Right cardiac atrium (tissue), 5 donors: ENCODE data around the gene SLC13A4. TPM values are rescaled to one million over a fixed set of nuclear protein-coding genes. Genes with fewer than 3 reads are reported as not detected.

Experiments
- ATAC-seq, 2 donors: fragments of 200-7000 bp; cut with Tn5 transposase; one replicate each; pipeline versions ENCODE4 v1.8.0 to v1.9.1; 2020; ENCODE audit warnings: moderate library complexity in 2 of 2, mild to moderate bottlenecking in 1 of 2
- DNase-seq, 3 donors: peaks; one replicate each; pipeline ENCODE4 v3.0.0-alpha.2; 2020
- H3K27ac ChIP-seq: one replicate; pipeline ENCODE4 v1.5.1; 2013; ENCODE audit warnings: mild to moderate bottlenecking, low read length, control low read depth, moderate library complexity
- H3K27me3 ChIP-seq: one replicate; pipeline ENCODE4 v1.6.1; 2013; ENCODE audit not compliant: control insufficient read depth, insufficient read depth
- H3K4me1 ChIP-seq: one replicate; pipeline ENCODE4 v1.6.1; 2013; ENCODE audit warnings: low read length; ENCODE audit not compliant: control insufficient read depth, insufficient read depth
- H3K4me3 ChIP-seq: one replicate; pipeline ENCODE4 v1.5.1; 2013; ENCODE audit warnings: low read length, control low read depth
- H3K9me3 ChIP-seq: one replicate; pipeline ENCODE4 v1.6.1; 2013; ENCODE audit warnings: low read length; ENCODE audit not compliant: control insufficient read depth
- WGBS: extraction: QIAGEN DNeasy Blood & Tissue Kit; methylation state at CpG from one replicate; pipeline ENCODE4 v1.1.7; 2013; 5-methylcytosine and 5-hydroxymethylcytosine counted together
- intact Hi-C, 4 donors: fragments of 100-400 bp; cut with DNase I; formaldehyde crosslinking; loops; one replicate each; pipeline versions ENCODE4 v1.11.0 to v1.14.0; 2022 to 2023
- polyA plus RNA-seq: library from polyadenylated mRNA; stranded (reverse); fragments of 200-250 nt; gene quantifications from one replicate; pipeline ENCODE4 v1.2.3, GENCODE V29; 2013
- total RNA-seq, 4 donors: library from RNA; stranded (reverse); fragmentation: NEBNext Ultra II Directional; extraction: Animal tissue kit (Norgen Biotek cat#: 25700); gene quantifications; one replicate each; pipeline ENCODE4 v1.2.1, GENCODE V29; 2021
- donor health status: healthy with polysubstance abuse.
- donor health status: DM: no; HTN: yes; CAD: no.
- donor health status: DM: no; HTN: no; CAD: no.
- donor health status: DM: no; HTN: yes; CAD: no; lungs with severe emphysema.
- donor health status: DM: yes; HTN: yes; CAD: no.

Gene SLC13A4
- total and polyA plus RNA-seq, 5 donors: 0.16 to 0.41 (median 0.23) TPM; not detected in 2

DNA sequence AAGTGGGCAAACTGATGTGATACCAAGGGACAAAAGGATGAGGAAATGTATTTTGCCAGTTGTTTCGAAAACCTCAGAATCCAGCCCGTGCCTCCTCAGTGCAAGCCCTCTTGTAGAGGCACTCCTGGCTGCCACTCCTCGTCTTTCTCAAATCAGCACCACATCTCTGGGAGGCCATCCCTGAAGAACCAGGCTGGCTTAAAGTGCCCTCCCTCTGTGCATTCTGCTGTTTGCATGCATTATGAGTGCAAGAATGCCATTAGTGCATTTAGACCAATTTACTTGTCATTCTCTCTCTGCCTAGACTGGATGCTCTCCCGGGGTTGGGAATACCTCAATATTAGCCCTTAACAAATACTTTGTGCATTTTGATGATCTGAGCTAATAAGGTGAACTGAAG, 40.5 kb upstream of the SLC13A4 start:
- 51% methylated on average over 4 of the region's 4 CpGs for WGBS
- peaks cover 8% of the 10 kb centered on the region for H3K4me1 ChIP-seq
- no peak overlapping the region for H3K4me3 ChIP-seq
- ATAC-seq (no peak), DNase-seq (no peak)
- peak overlapping the region; percentile 30 for H3K27ac ChIP-seq
- no peaks in the 10 kb centered on the region for H3K9me3 ChIP-seq
- intact Hi-C loops: no loop called here
- no peaks in the 10 kb centered on the region for H3K27me3 ChIP-seq

DNA sequence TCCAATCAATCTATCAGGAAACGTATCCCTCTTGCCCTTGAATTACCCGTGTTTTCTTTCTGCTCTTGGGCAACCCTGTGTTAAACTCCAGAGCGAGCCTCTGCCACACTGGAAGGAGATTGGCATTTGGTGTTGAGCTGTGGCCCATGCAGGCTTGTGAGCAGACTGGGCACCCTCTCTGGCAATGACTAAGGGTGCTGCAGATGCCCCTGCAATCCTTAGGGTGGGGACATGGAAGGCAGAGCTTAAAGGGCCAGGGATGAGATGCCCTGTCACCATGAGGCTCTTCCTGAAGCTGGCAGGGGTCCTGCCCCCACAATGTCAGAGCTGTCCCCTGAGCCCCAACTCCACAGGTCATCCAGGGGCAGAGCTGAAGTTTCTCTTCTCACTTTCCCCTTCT, 40.1 kb upstream of the SLC13A4 start:
- ATAC-seq: peak in 1 of 2 donors; percentile 15
- intact Hi-C loops: no loop called here
- H3K4me3 ChIP-seq: no peak overlapping the region
- DNase-seq: no peak
- 66% methylated on average over 3 of the region's 3 CpGs for WGBS
- H3K9me3 ChIP-seq: no peaks in the 10 kb centered on the region
- H3K4me1 ChIP-seq: peaks cover 8% of the 10 kb centered on the region
- no peak overlapping the region for H3K27ac ChIP-seq
- no peaks in the 10 kb centered on the region for H3K27me3 ChIP-seq

DNA sequence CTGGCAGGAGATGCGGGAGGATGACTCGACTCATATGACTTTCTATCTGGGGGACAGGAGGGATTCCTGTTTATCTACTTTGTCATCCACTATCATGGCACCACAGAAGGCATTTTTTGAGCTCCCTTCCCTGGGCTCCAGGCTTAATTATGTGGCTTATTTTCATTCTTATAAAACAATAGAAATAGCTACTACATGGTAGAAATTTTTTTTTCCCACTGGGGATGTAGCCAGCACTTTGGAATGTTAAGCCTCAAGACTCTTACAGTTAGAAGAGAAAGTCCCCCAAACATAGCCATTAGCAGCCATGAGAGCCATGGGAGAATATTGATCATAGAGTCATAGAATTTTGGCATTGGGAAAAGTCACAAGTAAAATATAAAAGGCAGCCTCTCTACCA, 35.3 kb upstream of the SLC13A4 start:
- Histone ChIP-seq H3K9me3 (no peaks in the 10 kb centered on the region), H3K27ac (no peak overlapping the region), H3K4me1 (peaks cover 8% of the 10 kb centered on the region), H3K27me3 (no peaks in the 10 kb centered on the region), H3K4me3 (no peak overlapping the region)
- ATAC-seq (no peak), DNase-seq (no peak)
- WGBS: 83% methylated on average over 2 of the region's 2 CpGs
- intact Hi-C loops: no loop called here

DNA sequence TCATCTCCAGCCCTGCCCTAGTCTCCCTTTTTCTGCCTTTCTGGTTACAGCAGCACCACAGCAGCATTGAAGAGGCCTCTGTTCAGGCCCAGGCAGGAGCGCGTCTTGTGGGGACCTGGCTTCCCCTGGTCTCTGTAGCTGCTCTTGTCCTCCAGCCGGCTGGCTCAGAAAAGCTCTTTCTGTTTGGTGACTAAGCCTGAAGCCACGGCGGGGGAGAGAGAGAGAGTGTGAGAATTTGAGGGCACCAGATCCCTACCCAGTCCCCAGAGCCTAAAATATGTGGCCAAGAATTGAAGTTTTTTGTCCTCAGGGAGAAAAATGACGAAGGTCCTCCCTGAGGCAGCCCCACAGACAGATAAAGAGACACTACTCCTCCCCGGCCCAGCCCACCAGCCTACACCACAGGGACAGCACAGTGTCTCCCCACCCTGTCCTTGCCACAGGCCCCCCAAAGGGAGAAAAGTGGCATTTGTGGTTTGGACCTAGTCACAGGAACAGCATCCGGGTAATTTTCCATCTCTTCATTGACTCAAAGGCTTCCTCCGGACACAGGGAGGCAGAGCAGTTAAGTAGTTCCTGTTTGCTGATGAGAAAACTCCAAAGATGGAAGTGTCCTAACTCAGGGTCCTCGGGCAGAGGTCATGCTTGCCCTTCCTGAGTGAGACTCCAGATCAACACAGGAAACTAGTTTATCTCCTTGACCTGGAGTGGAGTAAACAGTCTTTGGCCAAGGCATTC, 33.9 kb upstream of the SLC13A4 start:
- Histone ChIP-seq H3K27ac (peak overlapping the region; percentile 1), H3K9me3 (no peaks in the 10 kb centered on the region), H3K4me3 (no peak overlapping the region), H3K4me1 (peaks cover 8% of the 10 kb centered on the region), H3K27me3 (no peaks in the 10 kb centered on the region)
- intact Hi-C loops: no loop called here
- DNase-seq: peak in 2 of 3 donors; percentile 40 to 65
- peak; percentile 61 to 78 for ATAC-seq
- 60% methylated on average over 10 of the region's 10 CpGs for WGBS

DNA sequence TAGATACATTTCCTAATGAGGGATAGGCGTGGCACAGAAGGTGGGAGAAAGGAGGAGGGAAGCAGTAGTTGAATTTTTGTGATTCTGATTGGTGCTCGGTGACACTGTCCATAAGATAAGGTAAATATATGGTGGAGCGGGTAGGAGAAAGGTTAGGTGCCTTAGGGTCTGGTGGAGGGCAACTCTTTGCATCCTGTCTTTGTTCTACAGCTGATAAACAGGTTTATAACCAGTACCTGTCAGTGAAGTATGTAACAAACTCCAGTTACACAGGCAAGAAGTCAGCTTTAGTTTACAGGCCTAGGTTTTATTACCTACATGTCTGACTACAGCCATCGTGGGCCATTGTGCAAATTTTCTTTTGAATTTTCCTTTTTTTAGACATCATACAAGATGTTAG, 31.5 kb upstream of the SLC13A4 start:
- H3K9me3 ChIP-seq: no peaks in the 10 kb centered on the region
- peaks cover 8% of the 10 kb centered on the region for H3K4me1 ChIP-seq
- no peak overlapping the region for H3K27ac ChIP-seq
- 90% methylated on average over 4 of the region's 4 CpGs for WGBS
- H3K27me3 ChIP-seq: no peaks in the 10 kb centered on the region
- intact Hi-C loops: no loop called here
- ATAC-seq (no peak), DNase-seq (no peak)
- H3K4me3 ChIP-seq: no peak overlapping the region

DNA sequence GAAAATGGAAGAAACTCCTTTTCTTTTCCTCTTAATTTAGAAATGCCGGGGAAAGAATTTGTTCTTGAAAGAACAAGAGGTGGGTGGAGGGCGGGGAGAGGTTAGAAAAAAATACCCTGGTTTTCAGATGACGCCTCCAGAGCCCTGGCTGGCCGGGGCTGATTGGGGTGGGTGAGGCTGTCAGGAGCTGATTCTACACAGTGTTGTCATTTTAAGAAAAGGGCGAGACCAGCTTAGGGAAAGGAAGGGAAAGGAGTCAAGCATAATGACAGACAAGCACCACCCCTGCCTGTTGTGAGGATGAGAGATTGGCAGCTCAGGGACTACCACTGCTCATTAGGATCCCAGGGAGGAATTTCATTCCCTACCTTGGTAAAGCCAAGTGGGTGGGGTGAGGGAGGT, 30.5 kb upstream of the SLC13A4 start:
- H3K27ac ChIP-seq: peak overlapping the region; percentile 75
- DNase-seq (peak; percentile 65 to 81 (median 73)), ATAC-seq (peak; percentile 70 to 85)
- no peaks in the 10 kb centered on the region for H3K9me3 ChIP-seq
- WGBS: 31% methylated on average over 5 of the region's 5 CpGs
- peaks cover 8% of the 10 kb centered on the region for H3K4me1 ChIP-seq
- H3K27me3 ChIP-seq: no peaks in the 10 kb centered on the region
- intact Hi-C loops: no loop called here
- peak overlapping the region; percentile 30 for H3K4me3 ChIP-seq

DNA sequence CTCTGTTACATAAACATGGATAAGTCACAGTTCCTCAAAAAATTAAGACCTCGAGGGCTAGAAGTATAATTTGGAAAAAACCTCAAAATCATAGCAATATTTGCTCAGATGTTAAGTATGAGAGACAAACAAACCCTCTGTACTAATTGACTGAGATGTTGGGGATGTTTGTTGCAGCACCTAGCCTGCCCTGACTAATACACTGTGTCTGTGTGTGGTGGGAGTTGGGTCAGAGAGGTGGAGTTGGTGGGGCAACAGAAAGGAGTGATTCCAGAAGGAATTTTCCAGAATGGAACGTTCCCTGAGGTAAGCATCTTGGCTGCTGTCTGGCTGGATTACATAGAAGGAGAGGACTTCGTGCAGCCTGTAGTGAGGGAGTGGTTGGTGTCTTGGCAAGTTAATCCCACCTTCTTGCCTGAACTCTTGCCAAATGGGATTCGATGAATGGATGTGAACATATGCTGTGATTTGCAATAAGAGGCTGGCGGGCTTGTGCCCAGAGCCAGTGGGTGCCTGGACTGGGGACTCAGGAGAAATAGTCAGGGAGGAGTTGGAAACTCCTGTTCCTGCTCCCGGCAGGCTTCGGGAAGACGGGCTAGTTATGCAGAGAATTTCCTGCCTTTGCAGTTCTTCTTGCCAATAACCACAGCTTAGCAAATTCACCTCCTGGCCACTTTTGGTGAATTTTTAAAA, 29.9 kb upstream of the SLC13A4 start:
- H3K4me1 ChIP-seq: peaks cover 8% of the 10 kb centered on the region
- no peaks in the 10 kb centered on the region for H3K27me3 ChIP-seq
- 47% methylated on average over 8 of the region's 8 CpGs for WGBS
- intact Hi-C loops: no loop called here
- ATAC-seq: peak; percentile 61 to 67
- peak overlapping the region; percentile 14 for H3K27ac ChIP-seq
- peak overlapping the region; percentile 30 for H3K4me3 ChIP-seq
- DNase-seq: peak in 2 of 3 donors; percentile 55 to 79
- H3K9me3 ChIP-seq: no peaks in the 10 kb centered on the region

DNA sequence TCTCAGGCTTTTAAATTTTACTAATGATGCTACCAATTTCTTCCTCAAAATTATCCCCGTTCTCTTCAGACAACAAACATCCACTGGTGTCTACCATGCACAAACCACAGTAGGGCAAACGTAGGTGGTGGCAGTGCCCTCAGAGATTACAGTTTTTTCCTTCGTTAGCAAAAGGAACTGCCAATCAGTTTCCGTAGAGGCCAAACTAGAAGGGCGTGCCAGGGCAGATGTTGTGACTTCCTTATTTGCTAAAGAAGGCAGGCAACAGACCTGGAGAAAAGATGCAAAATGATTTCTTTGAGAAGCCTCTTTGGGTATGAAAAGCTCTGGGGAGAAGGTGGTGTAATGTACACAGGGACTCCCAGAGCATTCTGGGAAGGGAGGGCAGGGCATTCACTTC, 28.2 kb upstream of the SLC13A4 start:
- 65% methylated on average over 5 of the region's 5 CpGs for WGBS
- no peak for DNase-seq
- no peaks in the 10 kb centered on the region for H3K27me3 ChIP-seq
- H3K4me3 ChIP-seq: no peak overlapping the region
- ATAC-seq: no peak
- no peaks in the 10 kb centered on the region for H3K9me3 ChIP-seq
- intact Hi-C loops: no loop called here
- peaks cover 8% of the 10 kb centered on the region for H3K4me1 ChIP-seq
- no peak overlapping the region for H3K27ac ChIP-seq

DNA sequence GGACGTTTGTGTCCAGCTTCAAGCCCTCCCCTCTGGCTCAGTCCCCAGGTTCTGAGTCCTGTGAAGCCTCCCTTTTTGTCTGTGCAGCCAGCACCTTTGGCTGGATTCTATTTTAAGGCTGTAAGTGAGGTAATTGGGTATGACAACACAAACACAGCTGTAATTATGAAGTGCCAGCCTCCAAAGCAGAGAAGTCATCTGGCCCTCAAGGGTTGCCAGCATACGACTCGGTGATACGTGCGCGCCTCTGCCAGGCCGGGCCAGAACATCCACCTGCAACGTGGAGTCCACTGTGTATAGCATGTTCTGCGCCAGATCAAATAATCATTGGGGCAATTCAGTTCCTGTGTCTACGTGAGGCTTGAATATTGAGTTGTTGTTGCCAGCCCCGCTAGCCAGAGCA, 27.4 kb upstream of the SLC13A4 start:
- Histone ChIP-seq H3K27me3 (no peaks in the 10 kb centered on the region), H3K9me3 (no peaks in the 10 kb centered on the region), H3K27ac (no peak overlapping the region), H3K4me3 (no peak overlapping the region), H3K4me1 (peaks cover 8% of the 10 kb centered on the region)
- peak in 1 of 3 donors; percentile 51 for DNase-seq
- intact Hi-C loops: no loop called here
- ATAC-seq: peak; percentile 19 to 24
- 69% methylated on average over 11 of the region's 11 CpGs for WGBS

DNA sequence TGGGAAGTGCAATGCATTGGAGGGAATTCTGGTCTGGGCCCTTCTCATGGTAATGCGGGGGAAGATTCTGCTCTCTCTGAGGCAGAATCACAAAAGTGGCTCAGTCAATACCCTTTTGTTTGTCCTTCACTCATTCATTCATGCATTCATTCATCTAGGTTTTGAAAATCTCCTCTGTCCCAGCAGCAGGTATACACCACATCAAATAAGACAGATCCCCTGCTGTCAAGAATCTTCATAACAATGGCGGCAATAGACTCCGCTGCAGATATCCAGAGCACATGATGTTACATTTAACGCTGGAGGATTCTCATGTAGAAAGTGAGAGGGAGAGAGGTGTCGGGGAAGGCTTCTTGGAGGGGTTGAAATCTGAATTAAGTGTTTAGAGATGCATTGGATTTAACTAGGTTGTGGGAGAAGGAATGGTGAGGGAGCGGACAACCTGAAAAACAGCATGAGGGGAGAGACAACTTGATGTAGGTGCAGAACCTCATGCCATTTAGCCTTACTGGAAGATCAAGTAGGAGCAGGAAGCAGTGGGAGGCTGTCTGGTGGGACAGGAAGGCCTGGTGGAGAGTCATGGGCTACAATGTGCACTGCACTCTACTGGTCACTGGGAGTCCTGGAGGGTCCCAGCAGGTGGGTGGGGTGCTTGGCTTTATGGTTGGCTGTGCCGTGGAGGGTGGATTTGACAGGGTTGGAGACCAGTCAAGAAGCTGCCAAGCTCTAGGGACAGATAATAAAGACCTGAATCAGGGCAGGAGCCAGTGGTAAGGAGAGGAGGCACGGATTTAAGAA, 25.8 kb upstream of the SLC13A4 start:
- DNase-seq: no peak
- intact Hi-C loops: no loop called here
- ATAC-seq: no peak
- 90% methylated on average over 8 of the region's 8 CpGs for WGBS
- Histone ChIP-seq H3K9me3 (no peaks in the 10 kb centered on the region), H3K27me3 (no peaks in the 10 kb centered on the region), H3K27ac (no peak overlapping the region), H3K4me1 (peaks cover 3% of the 10 kb centered on the region), H3K4me3 (no peak overlapping the region)

DNA sequence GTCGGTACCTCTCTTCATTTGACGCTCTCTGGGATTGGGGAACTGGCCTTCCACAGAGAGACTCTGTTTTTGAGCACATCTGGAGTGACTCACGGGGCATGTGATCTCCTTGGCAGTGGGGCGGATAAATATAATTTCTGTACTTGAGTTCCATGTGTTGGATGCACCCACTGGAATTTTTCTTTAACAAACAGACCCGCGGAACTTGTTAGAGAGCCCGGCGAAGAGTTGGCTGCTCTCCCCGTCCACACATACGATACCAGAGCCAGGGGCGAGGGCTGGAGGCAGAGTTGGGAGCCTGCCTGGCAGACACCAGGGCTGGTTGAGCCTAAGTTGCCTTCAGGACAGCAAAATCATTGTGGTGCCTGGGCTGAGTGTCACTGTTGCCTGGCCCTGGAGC, 20.8 kb upstream of the SLC13A4 start, which contains the start of gene FAM180A:
Gene FAM180A, minus strand, starts transcription at position 44 of the 400 bp plus-strand sequence. CDS start 233 bp downstream, outside the sequence.
- Histone ChIP-seq H3K27ac (peak within 1 kb of the TSS; percentile 86), H3K4me1 (no peaks in the 10 kb centered on the region), H3K4me3 (no peak within 1 kb of the TSS), H3K27me3 (no peaks in the 10 kb centered on the region), H3K9me3 (no peaks in the 10 kb centered on the region)
- ATAC-seq: peak; percentile 35 to 79
- peak; percentile 69 to 91 (median 87) for DNase-seq
- 41% methylated on average over 11 of the region's 11 CpGs for WGBS
- intact Hi-C loops: loop anchor here in 1 of 4 donors (10.0 kb wide), 1 partner anchor 74 kb away; no protein-coding TSS in a partner anchor
